ENCODE data around the gene TCF12. TPM values are rescaled to one million over a fixed set of nuclear protein-coding genes. Genes with fewer than 3 reads are reported as not detected.

TCF12 gene
- total RNA-seq, 4 donors from 2014 or later = 105 to 446 (median 180) TPM

- Histone ChIP-seq H3K36me3 (peaks cover 0 to 25% (median 10%) of the 10 kb centered on the region in 4 donors), H3K9me3 (no peaks in the 10 kb centered on the region), H3K27ac (no peak overlapping the region), H3K4me3 (no peak overlapping the region), H3K27me3 (no peaks in the 10 kb centered on the region), H3K4me1 (peaks cover 0 to 11% (median 3%) of the 10 kb centered on the region in 4 donors)
- 76 to 79% methylated on average over 3 of the region's 3 CpGs for WGBS, 2 donors (ENCODE audit: low coverage in 1 of 2)
- no peak for DNase-seq
- intact Hi-C loops (cut with DNase I; ENCODE audit: low total_unique reads) (no loop called here), in situ Hi-C loops (cut with MboI; ENCODE audit: low pct_ligation_motif_present in 1 of 4, low pct_unique_long_range_greater_than_20kb in 1 of 4, low sequenced_read_pairs in 3 of 4) (no loop called here)
- TF ChIP-seq POLR2AphosphoS5 (IDR thresholded peaks at IDR 0.05) (no peak), EP300 (IDR thresholded peaks at IDR 0.05; ENCODE audit: low read depth) (no peak), POLR2A (IDR thresholded peaks at IDR 0.05) (no peak), CTCF (IDR thresholded peaks at IDR 0.05) (no peak)
Observed at GRCh38 chr15:57263520-57263919, 345.1 kb downstream of the TCF12 start.

- H3K4me1 ChIP-seq = no peaks in the 10 kb centered on the region
- 96 to 97% methylated on average over 6 to 9 of the region's 9 CpGs for WGBS, 2 donors (ENCODE audit: low coverage in 1 of 2)
- no peaks in the 10 kb centered on the region for H3K27me3 ChIP-seq
- no peaks in the 10 kb centered on the region for H3K9me3 ChIP-seq
- no peak overlapping the region for H3K27ac ChIP-seq
- H3K4me3 ChIP-seq = no peak overlapping the region
- intact Hi-C loops (cut with DNase I; ENCODE audit: low total_unique reads) = no loop called here
- no peak for DNase-seq
- in situ Hi-C loops (cut with MboI; ENCODE audit: low pct_ligation_motif_present in 1 of 4, low pct_unique_long_range_greater_than_20kb in 1 of 4, low sequenced_read_pairs in 3 of 4) = no loop called here
- H3K36me3 ChIP-seq = peaks cover 0 to 24% (median 9%) of the 10 kb centered on the region in 4 donors
- TF ChIP-seq POLR2AphosphoS5 (IDR thresholded peaks at IDR 0.05) (no peak), EP300 (IDR thresholded peaks at IDR 0.05; ENCODE audit: low read depth) (no peak), CTCF (IDR thresholded peaks at IDR 0.05) (no peak), POLR2A (IDR thresholded peaks at IDR 0.05) (no peak)
Observed at GRCh38 chr15:57272771-57273357, 354.4 kb downstream of the TCF12 start.

DNA sequence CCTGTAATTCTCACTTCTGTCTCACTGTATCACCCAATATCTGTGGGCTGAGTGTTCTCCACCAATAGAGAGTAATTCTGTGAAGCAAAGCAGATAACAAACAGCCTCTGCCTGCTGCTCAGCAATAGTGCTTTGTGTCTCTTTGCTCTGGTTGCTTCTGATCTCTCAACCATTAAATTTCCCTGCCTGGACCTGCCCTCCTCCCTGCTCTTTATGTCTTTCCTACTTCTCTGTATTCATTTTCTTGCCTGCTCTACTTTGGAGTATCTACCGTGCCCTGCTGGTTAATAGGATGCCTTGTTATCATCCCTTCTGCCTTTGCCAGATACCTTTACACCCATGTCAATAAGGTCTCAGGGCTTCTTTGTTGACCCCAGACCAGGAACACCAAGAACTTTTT, 355.0 kb downstream of the TCF12 start:
- Histone ChIP-seq H3K27ac (no peak overlapping the region), H3K9me3 (no peaks in the 10 kb centered on the region), H3K4me3 (no peak overlapping the region), H3K4me1 (no peaks in the 10 kb centered on the region), H3K36me3 (peaks cover 0 to 24% (median 10%) of the 10 kb centered on the region in 4 donors), H3K27me3 (no peaks in the 10 kb centered on the region)
- TF ChIP-seq POLR2AphosphoS5 (IDR thresholded peaks at IDR 0.05) (no peak), EP300 (IDR thresholded peaks at IDR 0.05; ENCODE audit: low read depth) (no peak), POLR2A (IDR thresholded peaks at IDR 0.05) (no peak), CTCF (IDR thresholded peaks at IDR 0.05) (no peak)
- no peak for DNase-seq
- in situ Hi-C loops (cut with MboI; ENCODE audit: low pct_ligation_motif_present in 1 of 4, low pct_unique_long_range_greater_than_20kb in 1 of 4, low sequenced_read_pairs in 3 of 4) = no loop called here
- intact Hi-C loops (cut with DNase I; ENCODE audit: low total_unique reads) = no loop called here
- 90 to 100% methylated on average over 1 of the region's 1 CpG for WGBS, 2 donors (ENCODE audit: low coverage in 1 of 2)

DNA sequence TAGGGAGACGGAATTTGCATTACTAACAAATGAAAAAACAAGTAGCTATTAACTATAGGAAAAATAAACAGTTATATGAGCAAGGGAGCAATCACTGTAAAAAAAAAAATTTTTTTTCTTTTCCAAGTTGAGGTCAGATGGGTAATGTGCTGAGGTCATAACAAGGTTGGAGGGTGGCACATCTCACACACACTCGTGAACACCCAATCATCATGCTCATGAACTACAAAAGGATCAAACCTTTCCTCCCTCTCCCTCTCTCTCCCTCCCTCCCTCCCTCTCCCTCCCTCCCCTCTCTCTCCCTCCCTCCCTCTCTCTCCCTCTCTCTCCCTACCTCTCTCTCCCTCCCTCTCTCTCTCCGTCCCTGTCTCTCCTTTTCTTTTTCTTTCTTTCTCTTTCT, 360.0 kb downstream of the TCF12 start:
- no peak for TF ChIP-seq POLR2AphosphoS5 (IDR thresholded peaks at IDR 0.05)
- TF ChIP-seq EP300 (IDR thresholded peaks at IDR 0.05; ENCODE audit: low read depth) = no peak
- no peak for TF ChIP-seq CTCF (IDR thresholded peaks at IDR 0.05)
- intact Hi-C loops (cut with DNase I; ENCODE audit: low total_unique reads) (no loop called here), in situ Hi-C loops (cut with MboI; ENCODE audit: low pct_ligation_motif_present in 1 of 4, low pct_unique_long_range_greater_than_20kb in 1 of 4, low sequenced_read_pairs in 3 of 4) (no loop called here)
- Histone ChIP-seq H3K36me3 (peaks cover 0 to 24% (median 7%) of the 10 kb centered on the region in 4 donors), H3K4me3 (no peak overlapping the region), H3K27me3 (no peaks in the 10 kb centered on the region), H3K27ac (no peak overlapping the region), H3K4me1 (no peaks in the 10 kb centered on the region), H3K9me3 (no peaks in the 10 kb centered on the region)
- 90% methylated on average over 3 of the region's 3 CpGs for WGBS, 2 donors (ENCODE audit: low coverage in 1 of 2)
- DNase-seq = no peak

Measured in transverse colon (tissue), 4 donors.